DND-41 (cell line): ENCODE data around the gene PRXL2B.

Source experiments
- EZH2 ChIP-seq: IDR thresholded peaks from 3 replicates; pipeline ENCODE4 v1.6.1; 2012; ENCODE audit warnings: borderline replicate concordance, low read depth, mild to moderate bottlenecking, moderate library complexity, low read length, inconsistent platforms; ENCODE audit not compliant: severe bottlenecking
- TF ChIP-seq, protein P1 (sequence below): IDR thresholded peaks from 2 replicates; pipeline ENCODE4 v1.5.1; 2012; ENCODE audit warnings: borderline replicate concordance, low read length, moderate library complexity, mild to moderate bottlenecking; ENCODE audit not compliant: poor library complexity, severe bottlenecking; ENCODE audit errors: extremely low read depth

DNA sequence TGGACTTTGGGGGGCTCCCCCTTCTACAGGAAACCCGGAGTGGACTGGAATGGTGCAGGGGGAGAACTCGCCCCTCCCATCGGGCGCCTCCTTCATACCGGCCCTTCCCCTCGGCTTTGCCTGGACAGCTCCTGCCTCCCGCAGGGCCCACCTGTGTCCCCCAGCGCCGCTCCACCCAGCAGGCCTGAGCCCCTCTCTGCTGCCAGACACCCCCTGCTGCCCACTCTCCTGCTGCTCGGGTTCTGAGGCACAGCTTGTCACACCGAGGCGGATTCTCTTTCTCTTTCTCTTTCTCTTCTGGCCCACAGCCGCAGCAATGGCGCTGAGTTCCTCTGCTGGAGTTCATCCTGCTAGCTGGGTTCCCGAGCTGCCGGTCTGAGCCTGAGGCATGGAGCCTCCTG, 30.3 kb upstream of the PRXL2B start, which contains the start of gene TNFRSF14:
- TF ChIP-seq, protein P1, sequence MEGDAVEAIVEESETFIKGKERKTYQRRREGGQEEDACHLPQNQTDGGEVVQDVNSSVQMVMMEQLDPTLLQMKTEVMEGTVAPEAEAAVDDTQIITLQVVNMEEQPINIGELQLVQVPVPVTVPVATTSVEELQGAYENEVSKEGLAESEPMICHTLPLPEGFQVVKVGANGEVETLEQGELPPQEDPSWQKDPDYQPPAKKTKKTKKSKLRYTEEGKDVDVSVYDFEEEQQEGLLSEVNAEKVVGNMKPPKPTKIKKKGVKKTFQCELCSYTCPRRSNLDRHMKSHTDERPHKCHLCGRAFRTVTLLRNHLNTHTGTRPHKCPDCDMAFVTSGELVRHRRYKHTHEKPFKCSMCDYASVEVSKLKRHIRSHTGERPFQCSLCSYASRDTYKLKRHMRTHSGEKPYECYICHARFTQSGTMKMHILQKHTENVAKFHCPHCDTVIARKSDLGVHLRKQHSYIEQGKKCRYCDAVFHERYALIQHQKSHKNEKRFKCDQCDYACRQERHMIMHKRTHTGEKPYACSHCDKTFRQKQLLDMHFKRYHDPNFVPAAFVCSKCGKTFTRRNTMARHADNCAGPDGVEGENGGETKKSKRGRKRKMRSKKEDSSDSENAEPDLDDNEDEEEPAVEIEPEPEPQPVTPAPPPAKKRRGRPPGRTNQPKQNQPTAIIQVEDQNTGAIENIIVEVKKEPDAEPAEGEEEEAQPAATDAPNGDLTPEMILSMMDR = peak; percentile 59
- no peak for TF ChIP-seq EZH2
